ENCODE results near the gene CXCL11. TPM values are rescaled to one million over a fixed set of nuclear protein-coding genes. Genes with fewer than 3 reads are reported as not detected.

The CXCL11 gene
- total RNA-seq, 4 donors from 2014 or later = not detected

DNA sequence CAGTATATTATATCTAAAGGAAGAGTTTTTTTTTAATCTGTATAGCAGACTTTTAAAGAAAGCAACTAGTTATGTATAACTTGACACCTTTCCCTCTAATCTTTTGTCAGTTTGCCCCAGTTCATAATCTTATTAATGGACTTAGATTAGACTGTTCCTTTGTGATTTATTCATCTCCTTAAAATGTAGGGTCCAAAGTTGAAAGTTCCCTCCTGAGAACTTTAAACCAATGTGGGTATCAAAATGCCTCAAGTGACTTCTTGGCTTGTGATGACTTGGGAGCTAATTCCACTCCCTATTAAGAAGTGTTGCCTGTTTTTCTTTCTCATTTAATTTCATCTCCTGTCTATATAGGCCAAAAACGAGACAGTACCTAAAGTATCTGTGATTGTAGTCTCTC, 38.8 kb downstream of the CXCL11 start:
- H3K4me3 ChIP-seq = no peak overlapping the region
- DNase-seq = no peak
- H3K9me3 ChIP-seq = no peaks in the 10 kb centered on the region
- 84% methylated on average over 1 of the region's 1 CpG; no CpG with 5 or more reads in 1 of the 2 donors for WGBS, 2 donors (ENCODE audit: low coverage in 1 of 2)
- in situ Hi-C loops (cut with MboI; ENCODE audit: low pct_ligation_motif_present in 1 of 4, low pct_unique_long_range_greater_than_20kb in 1 of 4, low sequenced_read_pairs in 3 of 4) (loop anchor here in 2 of 4 donors (5.0 kb wide), 1 partner anchor 70 kb away; no protein-coding TSS in a partner anchor), intact Hi-C loops (cut with DNase I; ENCODE audit: low total_unique reads) (loop anchor here (5.0 kb wide), 1 partner anchor 75 kb away; the partner anchor contains the start of gene ART3)
- TF ChIP-seq, protein P1, sequence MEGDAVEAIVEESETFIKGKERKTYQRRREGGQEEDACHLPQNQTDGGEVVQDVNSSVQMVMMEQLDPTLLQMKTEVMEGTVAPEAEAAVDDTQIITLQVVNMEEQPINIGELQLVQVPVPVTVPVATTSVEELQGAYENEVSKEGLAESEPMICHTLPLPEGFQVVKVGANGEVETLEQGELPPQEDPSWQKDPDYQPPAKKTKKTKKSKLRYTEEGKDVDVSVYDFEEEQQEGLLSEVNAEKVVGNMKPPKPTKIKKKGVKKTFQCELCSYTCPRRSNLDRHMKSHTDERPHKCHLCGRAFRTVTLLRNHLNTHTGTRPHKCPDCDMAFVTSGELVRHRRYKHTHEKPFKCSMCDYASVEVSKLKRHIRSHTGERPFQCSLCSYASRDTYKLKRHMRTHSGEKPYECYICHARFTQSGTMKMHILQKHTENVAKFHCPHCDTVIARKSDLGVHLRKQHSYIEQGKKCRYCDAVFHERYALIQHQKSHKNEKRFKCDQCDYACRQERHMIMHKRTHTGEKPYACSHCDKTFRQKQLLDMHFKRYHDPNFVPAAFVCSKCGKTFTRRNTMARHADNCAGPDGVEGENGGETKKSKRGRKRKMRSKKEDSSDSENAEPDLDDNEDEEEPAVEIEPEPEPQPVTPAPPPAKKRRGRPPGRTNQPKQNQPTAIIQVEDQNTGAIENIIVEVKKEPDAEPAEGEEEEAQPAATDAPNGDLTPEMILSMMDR (IDR thresholded peaks at IDR 0.05) = no peak
- TF ChIP-seq EP300 (IDR thresholded peaks at IDR 0.05; ENCODE audit: low read depth) (no peak), POLR2A (IDR thresholded peaks at IDR 0.05) (no peak), POLR2AphosphoS5 (IDR thresholded peaks at IDR 0.05) (no peak)
- H3K36me3 ChIP-seq = no peaks in the 10 kb centered on the region
- no peak overlapping the region for H3K27ac ChIP-seq
- peaks cover 0 to 10% (median 0%) of the 10 kb centered on the region in 4 donors for H3K4me1 ChIP-seq
- H3K27me3 ChIP-seq = no peaks in the 10 kb centered on the region

DNA sequence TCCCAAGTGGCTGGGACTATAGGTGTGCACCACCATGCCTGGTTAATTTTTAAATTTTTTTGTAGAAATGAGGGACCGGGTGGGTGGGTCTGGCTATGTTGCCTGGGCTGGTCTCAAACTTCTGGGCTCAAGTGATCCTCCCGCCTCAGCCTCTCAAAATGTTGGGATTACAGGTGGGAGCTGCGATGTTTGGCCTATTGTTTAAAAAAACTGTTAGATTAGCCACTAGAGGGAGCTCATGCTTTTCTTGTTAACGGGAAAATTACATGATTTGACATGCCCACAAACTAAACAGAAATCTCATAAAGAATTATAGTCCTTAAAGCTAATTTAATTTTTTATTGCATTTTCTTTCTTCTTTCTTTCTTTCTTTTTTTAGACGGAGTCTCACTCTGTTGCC, 40.1 kb downstream of the CXCL11 start:
- H3K27ac ChIP-seq = no peak overlapping the region
- no peak for DNase-seq
- H3K36me3 ChIP-seq = no peaks in the 10 kb centered on the region
- H3K4me3 ChIP-seq = no peak overlapping the region
- intact Hi-C loops (cut with DNase I; ENCODE audit: low total_unique reads) = loop anchor here (5.0 kb wide), 1 partner anchor 77 kb away; the partner anchor contains the start of gene ART3
- no peak for TF ChIP-seq POLR2A (IDR thresholded peaks at IDR 0.05)
- TF ChIP-seq, protein P1 (IDR thresholded peaks at IDR 0.05) = peak; percentile 64 to 75 (median 70)
- peaks cover 0 to 13% (median 1%) of the 10 kb centered on the region in 4 donors for H3K4me1 ChIP-seq
- no peaks in the 10 kb centered on the region for H3K9me3 ChIP-seq
- H3K27me3 ChIP-seq = no peaks in the 10 kb centered on the region
- in situ Hi-C loops (cut with MboI; ENCODE audit: low pct_ligation_motif_present in 1 of 4, low pct_unique_long_range_greater_than_20kb in 1 of 4, low sequenced_read_pairs in 3 of 4) = loop anchor here in 2 of 4 donors (5.0 kb wide), 1 partner anchor 72 kb away; no protein-coding TSS in a partner anchor
- 0 to 4% methylated on average over 1 to 5 of the region's 5 CpGs for WGBS, 2 donors (ENCODE audit: low coverage in 1 of 2)

DNA sequence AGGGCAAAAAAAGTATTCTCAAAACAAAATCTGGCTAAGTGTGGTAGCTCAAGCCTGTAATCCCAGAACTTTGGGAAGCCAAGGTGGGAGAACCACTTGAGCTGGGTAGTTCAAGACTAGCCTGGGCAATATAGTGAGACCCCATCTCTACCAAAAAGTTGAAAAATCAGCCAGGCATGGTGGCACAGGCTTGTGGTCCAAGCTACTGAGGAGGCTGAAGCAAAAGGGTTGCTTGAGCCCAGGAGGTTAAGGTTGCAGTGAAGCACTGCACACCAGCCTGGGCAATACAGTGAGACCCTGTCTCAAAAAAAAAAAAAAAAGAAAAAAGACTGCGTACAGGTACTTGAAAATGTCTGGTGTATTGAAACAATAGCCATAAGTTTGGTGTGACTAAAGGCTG, 43.4 kb downstream of the CXCL11 start:
- TF ChIP-seq EP300 (IDR thresholded peaks at IDR 0.05; ENCODE audit: low read depth) (no peak), POLR2A (IDR thresholded peaks at IDR 0.05) (no peak), POLR2AphosphoS5 (IDR thresholded peaks at IDR 0.05) (no peak)
- TF ChIP-seq, protein P1 (IDR thresholded peaks at IDR 0.05) = no peak
- intact Hi-C loops (cut with DNase I; ENCODE audit: low total_unique reads) = no loop called here
- Histone ChIP-seq H3K4me3 (no peak overlapping the region), H3K4me1 (peaks cover 12 to 29% (median 14%) of the 10 kb centered on the region in 4 donors), H3K27ac (no peak overlapping the region), H3K27me3 (no peaks in the 10 kb centered on the region), H3K9me3 (no peaks in the 10 kb centered on the region), H3K36me3 (no peaks in the 10 kb centered on the region)
- no peak for DNase-seq
- WGBS, 2 donors (ENCODE audit: low coverage in 1 of 2) = 70 to 89% methylated on average over 1 of the region's 1 CpG
- in situ Hi-C loops (cut with MboI; ENCODE audit: low pct_ligation_motif_present in 1 of 4, low pct_unique_long_range_greater_than_20kb in 1 of 4, low sequenced_read_pairs in 3 of 4) = loop anchor here in 1 of 4 donors (5.0 kb wide), 1 partner anchor 75 kb away; no protein-coding TSS in a partner anchor

DNA sequence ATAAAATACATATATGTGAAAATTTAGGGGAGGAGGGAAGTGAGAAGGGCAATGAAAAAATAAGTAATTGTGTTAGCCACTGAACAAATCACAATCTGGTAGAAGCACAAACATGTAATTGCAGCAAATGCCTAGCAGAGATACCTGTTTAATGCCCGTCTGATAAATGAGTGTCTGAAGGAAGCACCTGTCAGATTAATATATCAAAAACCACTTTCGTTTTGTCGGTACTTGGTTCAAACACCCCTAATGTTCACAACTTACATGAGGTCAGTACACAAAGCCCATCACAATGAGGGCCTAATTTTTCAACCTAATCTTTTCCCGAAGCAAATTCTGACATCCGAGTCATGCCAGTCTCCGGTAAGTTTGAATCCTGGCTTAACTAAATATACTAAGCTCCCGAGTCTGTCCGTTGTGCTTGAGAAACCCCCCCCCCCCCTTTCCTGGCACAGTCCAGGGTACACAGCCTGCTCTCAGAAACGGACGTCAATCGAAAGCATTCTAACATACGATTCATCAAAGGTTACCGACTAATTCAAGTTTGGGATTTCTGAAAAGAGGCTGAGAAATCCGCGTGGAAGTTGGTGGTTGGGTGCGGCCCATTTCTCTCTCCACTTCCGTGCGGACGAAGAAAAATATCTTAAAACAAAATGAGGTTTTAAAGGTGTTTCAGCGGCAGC, 45.9 kb downstream of the CXCL11 start:
- H3K36me3 ChIP-seq = no peaks in the 10 kb centered on the region
- H3K27me3 ChIP-seq = no peaks in the 10 kb centered on the region
- TF ChIP-seq, protein P1 (IDR thresholded peaks at IDR 0.05) = no peak
- TF ChIP-seq POLR2AphosphoS5 (IDR thresholded peaks at IDR 0.05) (no peak), POLR2A (IDR thresholded peaks at IDR 0.05) (no peak), EP300 (IDR thresholded peaks at IDR 0.05; ENCODE audit: low read depth) (no peak)
- peak overlapping the region; percentile 59 to 93 (median 66) for H3K4me3 ChIP-seq
- peak overlapping the region; percentile 68 to 77 (median 77) for H3K27ac ChIP-seq
- H3K9me3 ChIP-seq = no peaks in the 10 kb centered on the region
- intact Hi-C loops (cut with DNase I; ENCODE audit: low total_unique reads) = no loop called here
- DNase-seq = no peak
- in situ Hi-C loops (cut with MboI; ENCODE audit: low pct_ligation_motif_present in 1 of 4, low pct_unique_long_range_greater_than_20kb in 1 of 4, low sequenced_read_pairs in 3 of 4) = loop anchor here in 1 of 4 donors (5.0 kb wide), 1 partner anchor 77 kb away; no protein-coding TSS in a partner anchor
- 0% methylated on average over 1 to 20 of the region's 20 CpGs for WGBS, 2 donors (ENCODE audit: low coverage in 1 of 2)
- H3K4me1 ChIP-seq = peaks cover 12 to 19% (median 16%) of the 10 kb centered on the region in 4 donors

Measured in transverse colon (tissue), 4 donors.